Left ventricle myocardium inferior (tissue), 1 donor: ENCODE data around the gene CCDC183. TPM values are rescaled to one million over a fixed set of nuclear protein-coding genes. Genes with fewer than 3 reads are reported as not detected.

Experiments used
- DNase-seq: peaks from one replicate; pipeline ENCODE4 v3.0.0-alpha.2; 2020
- H3K27ac ChIP-seq: fragments of 200-600 bp; replicated peaks from 2 replicates; pipeline ENCODE4 v1.8.0; 2021
- H3K27me3 ChIP-seq: fragments of 200-600 bp; 2 replicates; pipeline ENCODE4 v1.8.0; 2021; ENCODE audit warnings: low read depth
- H3K36me3 ChIP-seq: fragments of 200-600 bp; 2 replicates; pipeline ENCODE4 v1.8.0; 2021
- H3K4me1 ChIP-seq: fragments of 200-600 bp; 2 replicates; pipeline ENCODE4 v1.8.0; 2021
- H3K4me3 ChIP-seq: fragments of 200-600 bp; 2 replicates; pipeline ENCODE4 v1.8.0; 2021; ENCODE audit warnings: mild to moderate bottlenecking, moderate library complexity
- H3K9me3 ChIP-seq: fragments of 200-600 bp; replicated peaks from 2 replicates; pipeline ENCODE4 v1.8.0; 2021
- intact Hi-C: fragments of 100-400 bp; cut with micrococcal nuclease; formaldehyde crosslinking; loops from one replicate; pipeline ENCODE4 v1.11.0; 2022
- total RNA-seq: library from RNA; stranded (reverse); fragmentation: NEBNext Ultra II Directional; extraction: Animal tissue kit (Norgen Biotek cat#: 25700); gene quantifications from one replicate; pipeline ENCODE4 v1.2.1, GENCODE V29; 2021
- TF ChIP-seq, protein P1 (sequence below): fragments of 200-600 bp; IDR thresholded peaks from 2 replicates; pipeline ENCODE4 v1.8.0; 2021; ENCODE audit warnings: antibody characterized with exemption, mild to moderate bottlenecking, borderline replicate concordance
- donor health status: DM: no; HTN: yes; CAD: no; lungs with severe emphysema.

The CCDC183 gene
- total RNA-seq, 1 donor from 2014 or later: 2.1 TPM

DNA sequence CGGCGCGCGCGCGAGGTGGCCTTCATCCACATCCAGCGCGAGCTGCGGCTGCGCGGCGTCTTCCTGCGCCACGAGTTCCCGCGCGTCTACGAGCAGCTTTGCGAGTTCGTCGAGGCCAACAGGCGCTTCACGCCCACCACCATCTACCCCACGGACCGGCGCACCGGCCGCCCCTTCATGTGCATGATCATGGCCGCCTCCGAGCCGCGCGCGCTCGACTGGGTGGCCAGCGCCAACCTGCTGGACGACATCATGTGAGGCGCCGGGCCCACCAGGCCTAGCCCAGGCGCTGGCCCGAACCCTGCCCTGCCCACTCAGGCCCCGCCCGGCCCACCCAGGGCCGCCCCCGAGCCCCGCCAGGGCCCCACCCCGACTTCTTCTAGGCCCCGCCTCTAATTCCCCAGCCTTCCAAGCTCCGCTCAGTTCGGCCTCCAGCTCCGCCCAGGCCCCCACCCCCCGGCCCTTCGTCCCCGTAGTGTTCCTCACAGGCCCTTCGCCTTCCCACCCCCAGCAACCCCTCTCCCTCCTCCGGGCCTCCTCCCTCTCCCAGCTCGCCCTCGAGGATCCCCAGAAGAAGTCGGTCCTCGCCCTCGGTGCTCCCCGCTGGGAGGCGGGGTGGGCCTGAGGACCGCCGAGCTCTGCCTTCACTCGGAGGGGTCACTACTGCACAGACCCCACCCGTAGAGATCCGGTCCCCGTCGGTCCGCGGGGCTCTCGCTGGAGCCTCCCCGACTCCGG, 51.1 kb downstream of the CCDC183 start:
- peak overlapping the region; percentile 89 for H3K4me3 ChIP-seq
- no peaks in the 10 kb centered on the region for H3K9me3 ChIP-seq
- intact Hi-C loops: no loop called here
- H3K27me3 ChIP-seq: peaks cover 41% of the 10 kb centered on the region
- TF ChIP-seq, protein P1, sequence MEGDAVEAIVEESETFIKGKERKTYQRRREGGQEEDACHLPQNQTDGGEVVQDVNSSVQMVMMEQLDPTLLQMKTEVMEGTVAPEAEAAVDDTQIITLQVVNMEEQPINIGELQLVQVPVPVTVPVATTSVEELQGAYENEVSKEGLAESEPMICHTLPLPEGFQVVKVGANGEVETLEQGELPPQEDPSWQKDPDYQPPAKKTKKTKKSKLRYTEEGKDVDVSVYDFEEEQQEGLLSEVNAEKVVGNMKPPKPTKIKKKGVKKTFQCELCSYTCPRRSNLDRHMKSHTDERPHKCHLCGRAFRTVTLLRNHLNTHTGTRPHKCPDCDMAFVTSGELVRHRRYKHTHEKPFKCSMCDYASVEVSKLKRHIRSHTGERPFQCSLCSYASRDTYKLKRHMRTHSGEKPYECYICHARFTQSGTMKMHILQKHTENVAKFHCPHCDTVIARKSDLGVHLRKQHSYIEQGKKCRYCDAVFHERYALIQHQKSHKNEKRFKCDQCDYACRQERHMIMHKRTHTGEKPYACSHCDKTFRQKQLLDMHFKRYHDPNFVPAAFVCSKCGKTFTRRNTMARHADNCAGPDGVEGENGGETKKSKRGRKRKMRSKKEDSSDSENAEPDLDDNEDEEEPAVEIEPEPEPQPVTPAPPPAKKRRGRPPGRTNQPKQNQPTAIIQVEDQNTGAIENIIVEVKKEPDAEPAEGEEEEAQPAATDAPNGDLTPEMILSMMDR: no peak
- DNase-seq: peak; percentile 82
- H3K36me3 ChIP-seq: peaks cover 20% of the 10 kb centered on the region
- peak overlapping the region; percentile 98 for H3K27ac ChIP-seq
- H3K4me1 ChIP-seq: peaks cover 81% of the 10 kb centered on the region

DNA sequence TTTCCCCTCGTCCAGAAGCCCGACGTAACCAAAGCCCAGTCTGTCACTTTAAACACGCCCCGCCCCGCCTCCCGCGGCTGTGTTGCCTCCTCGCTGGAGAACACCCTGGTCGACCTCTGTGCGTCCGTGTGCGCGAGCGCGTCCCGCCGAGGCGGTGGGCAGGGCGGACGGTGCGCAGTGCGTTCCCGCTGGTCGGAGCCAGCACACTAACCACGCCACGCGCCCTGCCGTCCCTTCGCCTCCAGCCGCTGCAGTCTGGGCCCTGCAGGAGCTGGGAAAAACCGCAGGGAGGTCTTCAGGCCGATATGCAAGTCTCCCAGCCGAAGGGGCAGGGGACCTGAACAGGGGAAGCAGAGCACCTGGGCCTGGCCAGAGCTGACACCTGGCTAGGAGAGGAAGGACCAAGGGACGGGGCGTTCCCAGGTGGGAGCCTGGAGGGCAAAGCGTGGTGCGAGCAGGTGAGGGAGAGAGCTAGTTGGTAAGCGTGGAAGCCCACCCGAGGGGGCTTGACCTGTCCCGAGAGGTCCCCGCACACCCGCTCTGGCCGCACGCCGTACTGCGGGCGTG, 51.8 kb downstream of the CCDC183 start:
- Histone ChIP-seq H3K9me3 (no peaks in the 10 kb centered on the region), H3K36me3 (peaks cover 20% of the 10 kb centered on the region), H3K4me3 (peak overlapping the region; percentile 89), H3K27me3 (peaks cover 40% of the 10 kb centered on the region), H3K27ac (peak overlapping the region; percentile 98), H3K4me1 (peaks cover 78% of the 10 kb centered on the region)
- TF ChIP-seq, protein P1: no peak
- DNase-seq: peak; percentile 94
- intact Hi-C loops: no loop called here

DNA sequence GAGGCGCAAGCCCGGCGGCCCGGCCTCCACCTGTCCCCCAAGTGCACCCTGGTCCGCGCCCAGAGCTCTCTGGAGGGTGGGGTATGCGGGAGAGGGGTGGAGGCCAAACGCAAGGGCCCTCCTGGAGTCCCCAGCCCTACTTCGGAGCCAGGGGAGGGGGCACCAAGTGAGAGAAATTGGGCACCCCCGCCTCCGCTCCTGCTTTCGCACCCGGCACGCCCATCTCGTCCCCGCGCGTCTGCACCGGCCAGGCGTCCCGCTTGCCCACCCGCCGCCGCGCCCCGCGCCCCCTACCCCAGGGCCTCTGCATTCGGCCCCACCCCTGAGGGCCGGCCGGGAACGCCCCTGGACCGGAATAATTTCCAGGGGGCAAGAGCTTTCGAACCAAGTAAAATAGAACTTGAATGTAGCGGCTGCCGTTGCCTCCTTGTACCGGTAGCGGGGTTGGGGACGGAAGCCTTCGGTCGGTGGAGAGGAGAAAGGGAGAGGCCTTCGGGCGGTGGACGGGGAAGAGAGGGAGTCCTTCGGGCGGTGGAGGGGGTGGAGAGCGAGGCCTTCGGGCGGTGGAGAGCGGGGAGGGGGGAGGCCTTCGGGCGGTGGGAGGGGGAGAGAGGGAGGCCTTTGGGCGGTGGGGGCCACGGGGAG, 52.4 kb downstream of the CCDC183 start:
- H3K4me1 ChIP-seq: peaks cover 72% of the 10 kb centered on the region
- TF ChIP-seq, protein P1: no peak
- H3K27ac ChIP-seq: peak overlapping the region; percentile 98
- peaks cover 34% of the 10 kb centered on the region for H3K27me3 ChIP-seq
- intact Hi-C loops: no loop called here
- DNase-seq: peak; percentile 51
- peaks cover 20% of the 10 kb centered on the region for H3K36me3 ChIP-seq
- peak overlapping the region; percentile 89 for H3K4me3 ChIP-seq
- H3K9me3 ChIP-seq: no peaks in the 10 kb centered on the region

DNA sequence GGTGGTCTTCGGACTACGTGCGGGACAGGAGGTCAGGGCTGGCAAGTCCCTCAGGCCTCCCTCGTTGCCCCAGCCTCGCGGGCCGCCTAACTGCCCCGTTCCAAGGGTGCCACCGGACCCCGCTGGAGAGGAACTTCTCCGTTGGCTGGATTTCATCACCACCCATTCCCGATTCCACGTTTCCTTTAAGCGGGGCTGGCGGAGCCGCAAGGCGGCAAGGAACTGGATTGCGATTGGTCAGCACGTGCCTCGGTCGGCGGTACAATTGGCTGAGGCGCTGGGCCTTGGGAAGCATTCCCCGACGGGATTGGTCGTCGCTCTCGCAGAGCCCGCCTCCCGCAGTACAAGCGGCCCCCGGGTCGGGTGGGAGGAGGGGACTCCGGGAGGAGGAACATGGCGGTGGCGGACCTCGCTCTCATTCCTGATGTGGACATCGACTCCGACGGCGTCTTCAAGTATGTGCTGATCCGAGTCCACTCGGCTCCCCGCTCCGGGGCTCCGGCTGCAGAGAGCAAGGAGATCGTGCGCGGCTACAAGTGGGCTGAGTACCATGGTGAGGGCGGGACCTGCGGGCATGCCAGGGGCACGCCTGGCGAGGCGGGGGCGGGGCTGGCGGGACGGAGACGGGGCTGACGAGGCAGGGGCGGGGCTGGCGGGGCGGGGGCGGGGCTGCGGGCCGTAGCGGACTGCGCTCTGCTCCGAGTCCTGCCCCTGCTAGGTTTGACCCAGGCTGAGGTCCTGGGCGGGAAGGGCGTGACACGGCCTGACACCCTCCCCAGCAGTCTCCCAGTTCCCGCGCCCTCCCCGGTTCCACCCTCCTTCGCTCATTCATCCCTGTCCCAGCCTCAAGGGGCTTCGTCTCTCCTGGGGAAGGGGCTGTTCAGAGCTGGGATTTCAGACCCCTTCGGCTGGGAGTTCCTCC, 53.2 kb downstream of the CCDC183 start, which contains the start of gene PHPT1:
Gene PHPT1 (plus strand): TSS at position 372 of the 922 bp plus-strand sequence. CDS start 22 bp downstream, at position 394.
- Histone ChIP-seq H3K36me3 (peaks cover 20% of the 10 kb centered on the region), H3K27me3 (peaks cover 26% of the 10 kb centered on the region), H3K9me3 (no peaks in the 10 kb centered on the region), H3K4me1 (peaks cover 64% of the 10 kb centered on the region), H3K4me3 (peak within 1 kb of the TSS; percentile 89), H3K27ac (peak within 1 kb of the TSS; percentile 98)
- TF ChIP-seq, protein P1: peak; percentile 10
- intact Hi-C loops: no loop called here
- DNase-seq: peak; percentile 99
